Endothelial cell of umbilical vein (primary cell): ENCODE results near the gene TOX2. TPM values are rescaled to one million over a fixed set of nuclear protein-coding genes. Genes with fewer than 3 reads are reported as not detected.

Source experiments
- BruUV-seq: library from RNA; stranded (reverse); fragments of 400-500 nt; replicated peaks from 2 replicates; lab custom pipeline; 2021; lab: Mats Ljungman, UMichigan
- CTCF ChIA-PET: fragments of 300-600, 350-600 bp; sonication (Branson Sonifier 250); formaldehyde crosslinking; loops from one replicate; lab custom pipeline; 2021; ENCODE audit warnings: antibody characterized with exemption, inconsistent platforms; lab: Charles Lee
- POLR2A ChIA-PET: fragments of 300-600, 350-600 bp; sonication (Branson Sonifier 250); formaldehyde crosslinking; loops from one replicate; lab custom pipeline; 2021; ENCODE audit warnings: antibody characterized with exemption, inconsistent platforms; lab: Charles Lee
- DNase-seq: peaks from one replicate; pipeline ENCODE4 v3.0.0-alpha.2; 2011; ENCODE audit warnings: low read depth, low spot score
- FAIRE-seq: peaks from 2 replicates; lab custom pipeline; 2011; peaks lifted over from hg19 to GRCh38; lab: Jason Lieb, UNC
- H2AFZ ChIP-seq: 2 replicates; pipeline ENCODE4 v1.6.0; 2012; ENCODE audit warnings: low read depth, low read length, control low read depth, inconsistent platforms
- H3K27ac ChIP-seq: 2 replicates; pipeline ENCODE4 v1.5.1; 2011; ENCODE audit warnings: low read depth, mild to moderate bottlenecking, control low read depth, low read length, moderate library complexity; ENCODE audit not compliant: insufficient read depth
- H3K27me3 ChIP-seq, 2 experiments: 2 replicates each; pipeline versions ENCODE4 v1.6.0 to v1.6.1; 2011; ENCODE audit warnings: low read length in 2 of 2, mixed read lengths in 1 of 2; ENCODE audit not compliant: control insufficient read depth in 2 of 2, insufficient read depth in 2 of 2
- H3K36me3 ChIP-seq, 2 experiments: 2 replicates in 1 of 2; 3 replicates in 1 of 2; pipeline ENCODE4 v1.5.1; 2011; ENCODE audit warnings: low read length in 2 of 2, mild to moderate bottlenecking in 1 of 2, moderate library complexity in 1 of 2; ENCODE audit not compliant: control insufficient read depth in 2 of 2, insufficient read depth in 2 of 2; ENCODE audit errors: extremely low read depth in 1 of 2
- H3K4me1 ChIP-seq: 3 replicates; pipeline ENCODE4 v1.5.1; 2011; ENCODE audit warnings: mild to moderate bottlenecking, low read length; ENCODE audit not compliant: control insufficient read depth, insufficient read depth; ENCODE audit errors: extremely low read depth
- H3K4me2 ChIP-seq: 2 replicates; pipeline ENCODE4 v1.6.1; 2011; ENCODE audit warnings: low read length, control low read depth, mixed read lengths; ENCODE audit not compliant: insufficient read depth
- H3K4me3 ChIP-seq, 3 experiments: fragments of 200-600 bp in 1 of 3; sonication (generic), shearing (Covaris generic) in 1 of 3; replicated peaks in 1 of 3; 2 replicates each; pipeline ENCODE4 v1.5.1; 2011 to 2016; ENCODE audit warnings: control low read depth in 3 of 3, low read length in 3 of 3, mild to moderate bottlenecking in 2 of 3, inconsistent platforms in 1 of 3, low read depth in 1 of 3, moderate library complexity in 1 of 3; ENCODE audit not compliant: insufficient read depth in 1 of 3
- H3K79me2 ChIP-seq: 2 replicates; pipeline ENCODE4 v1.6.0; 2012; ENCODE audit warnings: low read length, inconsistent platforms; ENCODE audit not compliant: control insufficient read depth, insufficient read depth
- H3K9ac ChIP-seq: replicated peaks from 2 replicates; pipeline ENCODE3; 2011; ENCODE audit warnings: low read length, control low read depth; ENCODE audit not compliant: insufficient read depth; ENCODE audit errors: extremely low read depth
- H3K9me1 ChIP-seq: replicated peaks from 3 replicates; pipeline ENCODE4 v1.6.0; 2011; ENCODE audit warnings: mild to moderate bottlenecking, low read length; ENCODE audit not compliant: control insufficient read depth, insufficient read depth; ENCODE audit errors: extremely low read depth
- H3K9me3 ChIP-seq: replicated peaks from 2 replicates; pipeline ENCODE4 v1.5.1; 2012; ENCODE audit warnings: low read length, inconsistent platforms; ENCODE audit not compliant: control insufficient read depth, insufficient read depth
- H4K20me1 ChIP-seq: replicated peaks from 2 replicates; pipeline ENCODE3; 2011; ENCODE audit warnings: mild to moderate bottlenecking, low read length; ENCODE audit not compliant: control insufficient read depth, insufficient read depth; ENCODE audit errors: extremely low read depth
- CTCF ChIP-seq, 2 donors: IDR thresholded peaks; 1 replicate in 1 of 2; 2 replicates in 1 of 2; pipeline ENCODE4 v1.5.1; 2011; ENCODE audit warnings: low read length in 2 of 2, mild to moderate bottlenecking in 2 of 2, moderate library complexity in 2 of 2, control low read depth in 1 of 2, inconsistent platforms in 1 of 2, low read depth in 1 of 2; ENCODE audit not compliant: insufficient read depth in 1 of 2; ENCODE audit errors: extremely low read depth in 1 of 2
- EZH2 ChIP-seq: IDR thresholded peaks from 2 replicates; pipeline ENCODE4 v1.6.1; 2012; ENCODE audit warnings: borderline replicate concordance, low read depth, mild to moderate bottlenecking, moderate library complexity, low read length, inconsistent platforms; ENCODE audit not compliant: severe bottlenecking
- FOS ChIP-seq: IDR thresholded peaks from 2 replicates; pipeline ENCODE4 v1.6.1; 2011; ENCODE audit warnings: mild to moderate bottlenecking, low read length, moderate library complexity, borderline replicate concordance; ENCODE audit not compliant: insufficient read depth
- GATA2 ChIP-seq: IDR thresholded peaks from 2 replicates; pipeline ENCODE4 v1.7.0; 2011; ENCODE audit warnings: low read depth, mild to moderate bottlenecking, moderate library complexity, mixed read lengths, low read length; ENCODE audit not compliant: insufficient read length, insufficient read depth
- JUN ChIP-seq: IDR thresholded peaks from 2 replicates; pipeline ENCODE4 v1.6.1; 2011; ENCODE audit warnings: borderline replicate concordance, low read depth; ENCODE audit not compliant: insufficient read length, insufficient read depth
- MAX ChIP-seq: IDR thresholded peaks from 2 replicates; pipeline ENCODE4 v1.6.1; 2011; ENCODE audit not compliant: insufficient read depth, insufficient read length
- MYC ChIP-seq: IDR thresholded peaks from one replicate; pipeline ENCODE4 v1.6.1; 2011; ENCODE audit warnings: mild to moderate bottlenecking, low read depth, low read length
- POLR2A ChIP-seq: IDR thresholded peaks from 2 replicates; pipeline ENCODE4 v1.6.1; 2012; ENCODE audit warnings: low read depth, mild to moderate bottlenecking, control low read depth, low read length
- POLR2AphosphoS5 ChIP-seq: IDR thresholded peaks from 2 replicates; pipeline ENCODE4 v1.6.1; 2012; ENCODE audit warnings: low read depth, mild to moderate bottlenecking, control low read depth, low read length, moderate library complexity; ENCODE audit not compliant: insufficient read depth
- dilution Hi-C: fragments of 300-500 bp; cut with MboI; formaldehyde crosslinking; loops from one replicate; pipeline ENCODE4 v1.15.0; 2019; ENCODE audit warnings: low sequenced_read_pairs; ENCODE audit not compliant: extremely low pct_ligation_motif_present
- intact Hi-C: fragments of 100-400 bp; cut with micrococcal nuclease; formaldehyde crosslinking; loops from one replicate; pipeline ENCODE4 v1.10.0; 2022
- polyA plus RNA-seq, 4 experiments: library from polyadenylated mRNA; depleted of rRNA in 3 of 4; stranded (reverse) in 3 of 4; unstranded in 1 of 4; fragments of >200 nt; gene quantifications; 2 replicates each; pipeline versions ENCODE4 v1.2.1 to v1.2.3, GENCODE V29; 2011 to 2012; ENCODE audit warnings: missing spikeins in 1 of 4
- total RNA-seq: library from RNA; stranded (reverse); gene quantifications from 2 replicates; pipeline ENCODE4 v1.2.3, GENCODE V29; 2021

The TOX2 gene
- total and polyA plus RNA-seq, 2 donors (not counting 3 experiments of a cell fraction or from before 2014, with no cell fraction given): 7.0 to 18.6 TPM

GRCh38 chr20:43972051-43972450 lies 57.4 kb downstream of the TOX2 start:
- Histone ChIP-seq H3K9me1 (no peaks in the 10 kb centered on the region), H3K9ac (no peak overlapping the region), H3K4me3 (no peak overlapping the region), H3K27ac (no peak overlapping the region), H3K36me3 (no peaks in the 10 kb centered on the region), H3K9me3 (no peaks in the 10 kb centered on the region), H3K4me1 (no peaks in the 10 kb centered on the region), H2AFZ (no peak overlapping the region), H3K27me3 (no peaks in the 10 kb centered on the region), H3K4me2 (no peak overlapping the region), H4K20me1 (no peaks in the 10 kb centered on the region), H3K79me2 (no peaks in the 10 kb centered on the region)
- no peak for DNase-seq
- intact Hi-C loops: no loop called here
- ChIA-PET CTCF (no interaction called here), POLR2A (no interaction called here)
- no peak for FAIRE-seq
- BruUV-seq: no TSS peak
- TF ChIP-seq FOS (no peak), JUN (no peak), EZH2 (no peak), MAX (no peak), POLR2A (no peak), MYC (no peak), GATA2 (no peak), POLR2AphosphoS5 (no peak), CTCF (IDR thresholded peaks at IDR 0.05; ENCODE audit: extremely low read depth in 1 of 2, insufficient read depth in 1 of 2, low read depth in 1 of 2, low read length in 2 of 2) (no peak)
- dilution Hi-C loops: no loop called here
